HG02642 (cell line): ENCODE results near the gene ESRRG.

Experiments
- ATAC-seq: cut with Tn5 transposase; IDR thresholded peaks from one replicate; pipeline ENCODE4 v1.9.1; 2021; ENCODE audit warnings: mild to moderate bottlenecking; ENCODE audit not compliant: unreplicated experiment, poor library complexity

ESRRG gene

DNA sequence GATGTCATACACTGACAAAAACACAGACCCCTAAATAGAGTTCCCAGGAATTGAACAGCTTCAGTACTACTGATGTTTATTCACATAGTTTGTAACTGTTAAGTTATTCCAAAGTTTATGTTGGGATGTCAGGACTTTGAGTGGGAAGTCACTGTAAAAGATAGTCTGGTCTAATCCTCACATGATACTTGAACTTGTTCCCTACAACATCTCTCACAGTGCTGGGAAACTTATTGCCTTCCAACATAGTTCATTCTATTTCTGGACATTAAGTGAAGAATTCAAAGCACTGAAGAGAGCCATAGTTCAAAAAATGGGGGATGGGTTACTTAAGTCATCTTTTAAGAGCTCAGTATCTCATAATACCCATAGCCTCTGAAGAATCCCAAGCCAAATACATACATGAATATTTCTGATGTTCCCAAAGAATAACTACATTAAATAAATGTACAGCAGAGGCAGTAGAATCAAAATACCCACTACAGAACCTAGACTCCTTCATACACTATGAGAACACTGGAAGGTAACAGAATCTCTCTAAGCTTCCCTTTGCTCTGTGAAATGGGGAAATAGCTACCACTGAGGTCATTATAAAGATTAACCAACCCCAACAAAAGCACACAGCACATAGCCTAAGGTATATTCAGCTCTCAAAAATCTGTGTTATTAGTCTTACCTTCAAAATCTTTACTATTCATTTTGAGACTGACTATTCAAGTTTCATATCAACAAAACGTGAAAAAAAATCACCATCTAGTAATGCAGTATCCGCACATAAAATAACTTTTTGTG, 81.4 kb downstream of the ESRRG start:
- ATAC-seq, result no peak

DNA sequence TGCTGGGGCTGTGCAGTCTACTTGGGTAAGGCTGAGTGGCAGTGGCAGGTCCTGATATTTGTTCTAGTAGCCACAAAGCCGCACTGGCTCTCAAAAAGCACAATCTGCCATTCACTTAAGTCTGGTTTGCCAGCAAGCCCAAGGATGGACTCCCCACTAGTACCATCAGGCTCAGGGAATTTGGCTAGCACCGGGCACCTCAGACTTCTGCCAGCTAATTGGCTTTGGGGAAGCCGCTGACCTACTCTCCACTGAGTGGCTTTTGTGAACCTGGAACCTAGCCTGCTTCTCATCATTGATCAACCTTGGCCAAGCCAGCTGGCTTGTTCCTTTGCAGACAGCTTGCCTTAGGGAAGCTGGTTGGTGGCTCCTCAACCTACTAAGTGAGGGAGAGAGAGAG, 83.1 kb downstream of the ESRRG start:
- ATAC-seq, result no peak

GRCh38 chr1:216632980-216633379, 90.2 kb downstream of the ESRRG start:
- ATAC-seq, result no peak

GRCh38 chr1:216630532-216630931, 92.7 kb downstream of the ESRRG start:
- no peak for ATAC-seq

GRCh38 chr1:216627252-216627651, 96.0 kb downstream of the ESRRG start:
- no peak for ATAC-seq

DNA sequence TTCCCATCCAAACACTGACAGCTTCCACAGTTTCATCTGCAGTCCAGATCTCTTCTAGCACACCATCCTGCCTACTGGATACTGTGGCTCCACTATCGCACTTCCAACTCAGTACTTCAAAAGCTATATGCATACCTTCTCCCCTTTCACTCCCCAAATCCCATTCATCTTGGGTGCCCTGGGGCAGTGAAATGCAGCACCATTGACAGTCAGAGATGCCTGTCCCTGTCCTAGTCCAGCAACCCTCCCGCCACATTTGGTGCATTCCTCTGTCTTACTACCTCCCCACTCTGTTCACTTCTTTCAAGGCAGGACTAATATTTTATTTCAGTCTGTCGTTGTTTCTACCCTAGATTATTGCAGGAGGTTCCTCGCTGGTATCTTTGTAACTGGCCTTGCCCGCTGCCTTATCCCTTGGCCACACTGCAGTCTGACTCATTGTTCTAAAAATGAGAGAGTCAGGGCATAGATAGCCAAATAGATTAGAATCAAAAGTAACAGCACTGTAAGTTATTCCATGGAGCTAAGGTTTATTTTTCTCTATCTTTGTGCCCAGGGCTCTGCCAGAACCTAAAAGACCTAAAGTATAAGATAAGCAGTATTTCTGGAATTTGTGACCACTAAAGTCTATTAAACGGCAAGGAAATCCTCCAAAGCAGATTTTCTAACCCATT, 96.7 kb downstream of the ESRRG start:
- ATAC-seq, result no peak

- no peak for ATAC-seq
Measured at GRCh38 chr1:216621536-216621935, 101.7 kb downstream of the ESRRG start.

DNA sequence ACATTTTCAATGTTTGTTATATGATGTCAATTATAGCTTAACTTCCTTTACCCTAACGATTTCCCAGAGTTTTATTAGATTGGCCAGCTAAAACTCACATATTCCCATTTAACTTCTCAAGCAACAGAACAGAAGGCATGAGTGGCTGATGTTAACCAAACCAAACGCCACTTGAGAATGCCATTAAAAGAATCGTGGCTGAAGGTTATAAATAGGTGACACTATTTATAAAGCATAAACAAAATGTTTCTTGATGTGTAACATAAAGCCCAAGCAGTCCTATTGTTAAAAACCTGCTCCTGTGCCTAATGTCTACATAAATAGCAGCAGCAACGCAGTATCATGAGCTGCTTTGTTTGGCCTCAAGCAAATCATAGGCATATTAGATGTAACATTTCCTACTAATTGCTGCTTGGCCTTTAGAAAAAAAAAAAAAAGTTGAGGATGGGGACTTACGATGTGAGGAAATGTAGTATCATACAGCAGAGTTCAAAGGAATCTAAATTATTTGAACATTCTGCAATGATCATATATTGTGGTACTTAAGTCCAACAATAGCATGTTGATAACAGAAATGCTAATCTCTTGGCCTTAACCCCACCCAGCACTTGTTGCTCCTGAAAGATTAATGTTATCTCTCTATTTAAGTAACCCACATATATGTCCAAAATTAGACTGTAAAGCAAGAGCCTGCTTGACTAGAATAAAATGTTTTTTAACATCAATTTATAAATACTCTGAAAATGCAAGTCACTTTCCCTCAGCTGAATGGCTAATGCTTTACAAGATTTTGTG, 106.0 kb downstream of the ESRRG start:
- ATAC-seq, result no peak

GRCh38 chr1:216616425-216616824, 106.8 kb downstream of the ESRRG start:
- no peak for ATAC-seq

DNA sequence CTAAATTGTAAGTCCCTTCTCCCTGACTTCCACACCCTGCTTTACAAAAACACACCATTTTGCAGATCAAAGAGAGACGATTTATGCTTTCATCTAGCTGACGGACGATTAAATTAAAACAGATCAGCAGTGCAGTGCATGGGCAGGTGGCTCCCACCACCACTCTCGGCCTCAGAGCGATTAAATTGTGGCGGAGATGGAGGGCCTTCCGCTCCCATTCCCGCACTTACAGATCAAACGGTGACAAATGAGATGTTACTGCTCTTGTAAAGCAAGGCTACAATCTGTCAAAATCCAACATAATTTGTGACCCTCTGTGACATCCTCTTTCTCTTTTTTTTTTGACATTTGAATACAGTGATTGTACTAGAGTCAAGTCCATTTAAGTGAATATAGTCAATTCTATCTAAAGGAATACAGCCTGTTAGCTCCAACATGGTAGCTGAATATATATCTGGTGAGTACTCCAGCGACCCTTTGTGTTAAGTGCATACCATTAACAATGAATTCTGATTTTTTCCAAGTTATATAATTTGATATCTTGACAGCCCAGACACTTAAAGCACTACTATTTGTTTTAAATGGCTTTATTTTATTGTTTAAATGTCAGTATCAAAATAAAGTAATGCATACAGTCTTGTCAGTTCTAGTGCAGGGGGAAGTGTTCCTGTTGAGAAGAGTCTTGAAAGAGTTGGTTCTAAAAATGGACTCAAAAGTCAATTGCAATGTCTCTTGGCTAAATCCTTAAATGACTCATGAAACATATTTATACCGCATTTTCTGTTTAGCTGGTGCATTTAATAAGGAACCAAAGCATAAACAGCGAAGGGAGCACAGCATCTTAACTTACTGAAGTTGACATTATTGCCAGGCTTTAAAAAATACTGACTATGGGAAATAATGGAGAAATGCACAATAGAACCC, 109.0 kb downstream of the ESRRG start:
- ATAC-seq, result no peak

DNA sequence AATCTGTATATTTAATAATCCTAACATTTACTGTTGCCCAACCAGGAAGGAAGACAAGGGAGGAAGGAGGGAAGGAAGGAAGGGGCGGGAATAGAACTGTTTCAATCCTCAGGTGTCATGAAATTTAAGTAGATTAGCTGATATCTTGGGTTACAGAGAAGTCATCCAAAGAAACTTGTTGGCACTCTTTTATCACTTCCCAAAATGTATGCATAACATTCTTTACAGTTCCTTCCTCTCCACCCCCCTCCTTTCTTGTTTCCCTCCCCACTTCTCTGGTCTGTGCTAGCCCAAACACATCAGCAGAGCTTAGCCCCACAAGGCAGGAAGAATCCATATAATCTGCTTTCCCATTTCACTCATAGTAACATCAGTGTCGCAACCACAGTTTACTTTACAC, 110.9 kb downstream of the ESRRG start:
- no peak for ATAC-seq

DNA sequence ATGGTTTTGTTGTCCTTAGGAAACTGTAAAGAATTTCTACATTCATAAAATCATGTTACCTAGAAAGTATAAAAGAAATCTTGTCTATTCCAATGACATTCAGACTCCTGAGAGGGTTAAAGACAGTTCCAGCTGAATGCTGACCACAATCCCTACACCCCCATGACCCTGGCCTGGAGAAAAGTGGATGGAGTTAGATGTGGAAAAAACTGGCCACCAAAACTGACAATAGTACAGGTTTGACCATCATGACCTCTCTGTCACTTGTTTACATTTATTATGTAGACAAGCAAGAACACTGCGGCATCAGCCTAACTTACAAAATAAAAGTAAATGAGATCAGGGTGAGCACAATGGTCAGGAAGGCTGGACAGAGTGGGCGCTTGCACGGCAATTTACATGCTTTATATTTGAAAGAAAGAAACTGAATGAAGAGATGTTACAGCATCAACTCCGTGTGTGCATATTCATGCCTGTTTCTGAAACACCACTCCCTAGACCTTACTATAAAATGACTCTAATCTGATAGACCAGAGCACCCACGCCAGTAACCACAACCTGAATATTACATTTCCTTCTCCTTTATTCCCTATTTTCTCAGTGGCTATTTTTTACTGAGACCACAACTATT, 116.0 kb downstream of the ESRRG start:
- ATAC-seq, result no peak

GRCh38 chr1:216606047-216606637, 117.1 kb downstream of the ESRRG start:
- no peak for ATAC-seq

GRCh38 chr1:216604771-216605170, 118.5 kb downstream of the ESRRG start:
- ATAC-seq, result no peak

GRCh38 chr1:216600730-216601609, 122.3 kb downstream of the ESRRG start:
- peak; percentile 88 for ATAC-seq

DNA sequence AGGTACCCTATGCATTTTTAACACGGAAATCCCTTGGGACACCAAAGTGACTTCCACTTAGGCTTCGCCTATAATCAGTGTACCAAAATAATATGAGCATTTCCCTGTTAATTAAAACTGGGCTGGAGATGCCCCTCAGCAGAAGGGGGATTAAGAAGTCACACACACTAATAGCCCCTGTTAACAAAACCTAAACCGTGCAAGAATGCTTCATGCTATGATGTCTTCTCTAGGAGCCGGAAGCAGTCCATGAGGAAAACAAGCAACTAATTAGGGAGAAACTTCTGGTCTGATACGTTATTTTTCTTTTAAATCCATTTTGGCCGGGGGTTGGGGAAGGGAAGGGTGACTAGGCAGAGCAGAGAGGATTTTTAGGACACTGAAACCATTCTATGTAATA, 123.4 kb downstream of the ESRRG start:
- ATAC-seq, result no peak

DNA sequence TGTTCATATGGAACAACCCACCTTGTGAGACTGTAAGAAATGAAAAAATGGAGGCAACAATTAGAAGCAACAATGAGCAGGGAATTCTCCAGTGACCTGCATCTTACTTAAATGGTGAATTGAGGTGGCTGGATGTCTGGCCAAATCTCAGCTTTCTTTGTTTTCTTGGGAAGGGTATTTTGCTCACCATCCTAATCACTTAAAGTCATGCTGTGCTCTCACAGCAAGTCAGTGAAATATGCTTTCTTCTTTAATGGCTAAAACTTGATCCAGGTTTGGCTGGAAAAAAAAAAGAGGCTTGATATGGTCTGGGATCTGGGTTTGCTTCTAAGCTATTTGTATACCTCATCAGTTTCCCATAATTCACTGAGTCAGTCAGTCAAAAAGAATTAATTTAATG, 124.8 kb downstream of the ESRRG start:
- no peak for ATAC-seq

DNA sequence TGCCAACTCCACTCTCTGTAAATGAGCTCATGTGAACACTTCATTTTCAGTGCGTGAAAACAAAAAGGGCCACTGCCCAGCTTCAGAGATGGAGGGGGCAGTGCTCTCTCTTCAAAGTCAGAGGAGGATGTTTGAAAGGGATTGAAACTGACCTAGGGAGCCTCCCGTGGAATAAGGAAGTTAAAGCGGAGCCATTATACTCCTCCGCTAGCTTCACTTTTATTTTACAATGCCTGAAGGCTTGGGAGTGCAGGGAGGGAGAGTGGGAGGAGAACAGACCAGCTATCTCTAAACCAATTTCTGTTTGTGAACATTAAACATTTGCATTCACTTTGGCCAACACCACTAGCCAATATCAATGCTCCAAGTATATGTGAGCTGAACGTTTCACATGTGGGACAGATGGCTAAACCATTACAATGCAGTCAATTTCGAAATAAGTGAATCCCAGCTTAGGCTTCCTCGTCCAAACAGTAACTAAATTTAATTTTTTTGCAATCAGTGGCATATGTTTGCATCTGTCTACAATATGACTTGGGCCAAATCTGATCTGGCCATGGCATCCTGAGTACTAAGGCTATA, 126.9 kb downstream of the ESRRG start:
- no peak for ATAC-seq
